ENCODE data around the gene ZHX3. TPM values are rescaled to one million over a fixed set of nuclear protein-coding genes. Genes with fewer than 3 reads are reported as not detected.

ZHX3 gene
- total RNA-seq, 1 experiment from 2014 or later, result 9.6 TPM

GRCh38 chr20:41217422-41217821 lies 100.1 kb downstream of the ZHX3 start (continued):
- TF ChIP-seq ZNF532 (CRISPR knock-in tag; IDR thresholded peaks at IDR 0.05; ENCODE audit: borderline replicate concordance), result no peak
- TF ChIP-seq CREB1 (CRISPR knock-in tag; IDR thresholded peaks at IDR 0.05), result no peak
- TF ChIP-seq GTF2I (CRISPR knock-in tag; conservative IDR thresholded peaks at IDR 0.05), result no peak
- no peak for TF ChIP-seq NR2C2 (CRISPR knock-in tag; IDR thresholded peaks at IDR 0.05)
- TF ChIP-seq ZNF138 (CRISPR knock-in tag; conservative IDR thresholded peaks at IDR 0.05), result no peak
- no peak for TF ChIP-seq ATF6 (CRISPR knock-in tag; IDR thresholded peaks at IDR 0.05)
- no peak for TF ChIP-seq PRDM15 (CRISPR knock-in tag; IDR thresholded peaks at IDR 0.05)

- POLR2A ChIA-PET, result no interaction called here
- Mint-ChIP-seq H3K4me1 (no peaks in the 10 kb centered on the region), H3K27ac (no peak overlapping the region), H3K36me3 (no peaks in the 10 kb centered on the region), H3K27me3 (ENCODE audit: low read depth) (no peaks in the 10 kb centered on the region), H3K4me3 (no peak overlapping the region), H3K9me3 (no peaks in the 10 kb centered on the region)
- CTCF ChIA-PET, result interaction anchor here (1.1 kb wide), 1 partner anchor 35 kb away, joined by 3 read pairs; no protein-coding TSS in a partner anchor
- ATAC-seq (no peak), DNase-seq (ENCODE audit: low spot score) (no peak)
- TF ChIP-seq NFE2L1 (CRISPR knock-in tag; IDR thresholded peaks at IDR 0.05) (no peak), USF1 (CRISPR knock-in tag; IDR thresholded peaks at IDR 0.05) (no peak), ZNF396 (CRISPR knock-in tag; IDR thresholded peaks at IDR 0.05; ENCODE audit: borderline replicate concordance) (no peak), RELA (CRISPR knock-in tag; IDR thresholded peaks at IDR 0.05; ENCODE audit: borderline replicate concordance) (no peak), HMGXB4 (CRISPR knock-in tag; IDR thresholded peaks at IDR 0.05) (no peak), ELF4 (CRISPR knock-in tag; IDR thresholded peaks at IDR 0.05; ENCODE audit: low read depth) (no peak), ZNF416 (CRISPR knock-in tag; IDR thresholded peaks at IDR 0.05) (no peak), TEAD4 (CRISPR knock-in tag; IDR thresholded peaks at IDR 0.05) (no peak), ZNF281 (CRISPR knock-in tag; IDR thresholded peaks at IDR 0.05) (no peak), ATF3 (CRISPR knock-in tag; conservative IDR thresholded peaks at IDR 0.05) (no peak), ATF6 (CRISPR knock-in tag; IDR thresholded peaks at IDR 0.05) (no peak), SOX15 (CRISPR knock-in tag; IDR thresholded peaks at IDR 0.05) (no peak), SMAD4 (CRISPR knock-in tag; IDR thresholded peaks at IDR 0.05) (no peak)
Measured at GRCh38 chr20:41214666-41215065, 102.9 kb downstream of the ZHX3 start.

Measured in WTC11 (cell line).